SK-N-SH treated with all-trans-retinoic acid at 6 μM for 48 hours (cell line): Measurements from ENCODE around the gene EXOC4.

ENCODE experiments used
- ARNTL ChIP-seq: fragments of 450-650 bp; formaldehyde crosslinking; IDR thresholded peaks from 2 replicates; pipeline ENCODE4 v1.5.0; 2020; ENCODE audit warnings: low read depth, mild to moderate bottlenecking, moderate library complexity, borderline replicate concordance
- CREB5 ChIP-seq: fragments of 250-450 bp; sonication (Bioruptor Pico); IDR thresholded peaks from 2 replicates; pipeline ENCODE4 v1.5.1; 2020; ENCODE audit warnings: low read depth, mild to moderate bottlenecking, moderate library complexity
- CSDC2 ChIP-seq: fragments of 250-450 bp; sonication (Bioruptor Pico); IDR thresholded peaks from 2 replicates; pipeline ENCODE4 v1.5.0; 2020; ENCODE audit warnings: mild to moderate bottlenecking, moderate library complexity
- ESRRG ChIP-seq: fragments of 250-450 bp; sonication (Bioruptor Pico); IDR thresholded peaks from 2 replicates; pipeline ENCODE4 v1.6.1; 2021; ENCODE audit warnings: mild to moderate bottlenecking
- RARB ChIP-seq: fragments of 250-450 bp; sonication (Bioruptor Pico); IDR thresholded peaks from 2 replicates; pipeline ENCODE4 v1.8.0; 2021; ENCODE audit warnings: mild to moderate bottlenecking, moderate library complexity
- SNAI2 ChIP-seq: fragments of 250-450 bp; sonication (Bioruptor Pico); IDR thresholded peaks from 2 replicates; pipeline ENCODE4 v1.5.0; 2020; ENCODE audit warnings: mild to moderate bottlenecking, moderate library complexity
- TOX ChIP-seq: fragments of 250-450 bp; sonication (Bioruptor Pico); IDR thresholded peaks from 2 replicates; pipeline ENCODE4 v1.8.0; 2021; ENCODE audit warnings: mild to moderate bottlenecking, moderate library complexity, borderline replicate concordance
- ZNF565 ChIP-seq: fragments of 450-650 bp; formaldehyde crosslinking; conservative IDR thresholded peaks from 2 replicates; pipeline ENCODE4 v1.5.0; 2020; ENCODE audit warnings: low read depth, mild to moderate bottlenecking, moderate library complexity
- ZNF8 ChIP-seq: fragments of 450-650 bp; formaldehyde crosslinking; IDR thresholded peaks from 2 replicates; pipeline ENCODE4 v1.5.0; 2020; ENCODE audit warnings: mild to moderate bottlenecking, moderate library complexity
- TF ChIP-seq, protein P1 (sequence below): fragments of 250-450 bp; sonication (Bioruptor Pico); IDR thresholded peaks from 2 replicates; pipeline ENCODE4 v1.8.0; 2020; ENCODE audit warnings: mild to moderate bottlenecking, moderate library complexity, borderline replicate concordance
- TF ChIP-seq, protein P2 (sequence below): fragments of 250-450 bp; sonication (Bioruptor Pico); IDR thresholded peaks from 2 replicates; pipeline ENCODE4 v1.5.1; 2021; ENCODE audit warnings: mild to moderate bottlenecking, moderate library complexity

- TF ChIP-seq ZNF8: no peak
- TF ChIP-seq, protein P1, sequence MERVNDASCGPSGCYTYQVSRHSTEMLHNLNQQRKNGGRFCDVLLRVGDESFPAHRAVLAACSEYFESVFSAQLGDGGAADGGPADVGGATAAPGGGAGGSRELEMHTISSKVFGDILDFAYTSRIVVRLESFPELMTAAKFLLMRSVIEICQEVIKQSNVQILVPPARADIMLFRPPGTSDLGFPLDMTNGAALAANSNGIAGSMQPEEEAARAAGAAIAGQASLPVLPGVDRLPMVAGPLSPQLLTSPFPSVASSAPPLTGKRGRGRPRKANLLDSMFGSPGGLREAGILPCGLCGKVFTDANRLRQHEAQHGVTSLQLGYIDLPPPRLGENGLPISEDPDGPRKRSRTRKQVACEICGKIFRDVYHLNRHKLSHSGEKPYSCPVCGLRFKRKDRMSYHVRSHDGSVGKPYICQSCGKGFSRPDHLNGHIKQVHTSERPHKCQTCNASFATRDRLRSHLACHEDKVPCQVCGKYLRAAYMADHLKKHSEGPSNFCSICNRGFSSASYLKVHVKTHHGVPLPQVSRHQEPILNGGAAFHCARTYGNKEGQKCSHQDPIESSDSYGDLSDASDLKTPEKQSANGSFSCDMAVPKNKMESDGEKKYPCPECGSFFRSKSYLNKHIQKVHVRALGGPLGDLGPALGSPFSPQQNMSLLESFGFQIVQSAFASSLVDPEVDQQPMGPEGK (CRISPR knock-in tag): no peak
- TF ChIP-seq ARNTL: no peak
- no peak for TF ChIP-seq ESRRG (CRISPR knock-in tag)
- TF ChIP-seq CSDC2: no peak
- no peak for TF ChIP-seq CREB5 (CRISPR knock-in tag)
- TF ChIP-seq ZNF565: no peak
- TF ChIP-seq TOX (CRISPR knock-in tag): no peak
- TF ChIP-seq, protein P2, sequence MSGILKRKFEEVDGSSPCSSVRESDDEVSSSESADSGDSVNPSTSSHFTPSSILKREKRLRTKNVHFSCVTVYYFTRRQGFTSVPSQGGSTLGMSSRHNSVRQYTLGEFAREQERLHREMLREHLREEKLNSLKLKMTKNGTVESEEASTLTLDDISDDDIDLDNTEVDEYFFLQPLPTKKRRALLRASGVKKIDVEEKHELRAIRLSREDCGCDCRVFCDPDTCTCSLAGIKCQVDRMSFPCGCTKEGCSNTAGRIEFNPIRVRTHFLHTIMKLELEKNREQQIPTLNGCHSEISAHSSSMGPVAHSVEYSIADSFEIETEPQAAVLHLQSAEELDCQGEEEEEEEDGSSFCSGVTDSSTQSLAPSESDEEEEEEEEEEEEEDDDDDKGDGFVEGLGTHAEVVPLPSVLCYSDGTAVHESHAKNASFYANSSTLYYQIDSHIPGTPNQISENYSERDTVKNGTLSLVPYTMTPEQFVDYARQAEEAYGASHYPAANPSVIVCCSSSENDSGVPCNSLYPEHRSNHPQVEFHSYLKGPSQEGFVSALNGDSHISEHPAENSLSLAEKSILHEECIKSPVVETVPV: no peak
- TF ChIP-seq RARB (CRISPR knock-in tag): no peak
- TF ChIP-seq SNAI2 (CRISPR knock-in tag): no peak
Observed at GRCh38 chr7:133886797-133887196, 633.9 kb downstream of the EXOC4 start.
